Hepatic stellate cell (primary cell): ENCODE measurements around the gene AGTRAP.

Experiments used
- DNase-seq: peaks from one replicate; pipeline ENCODE4 v3.0.0; 2011; ENCODE audit warnings: low spot score

The AGTRAP gene

GRCh38 chr1:11764115-11764514 lies 28.2 kb downstream of the AGTRAP start:
- DNase-seq: no peak

DNA sequence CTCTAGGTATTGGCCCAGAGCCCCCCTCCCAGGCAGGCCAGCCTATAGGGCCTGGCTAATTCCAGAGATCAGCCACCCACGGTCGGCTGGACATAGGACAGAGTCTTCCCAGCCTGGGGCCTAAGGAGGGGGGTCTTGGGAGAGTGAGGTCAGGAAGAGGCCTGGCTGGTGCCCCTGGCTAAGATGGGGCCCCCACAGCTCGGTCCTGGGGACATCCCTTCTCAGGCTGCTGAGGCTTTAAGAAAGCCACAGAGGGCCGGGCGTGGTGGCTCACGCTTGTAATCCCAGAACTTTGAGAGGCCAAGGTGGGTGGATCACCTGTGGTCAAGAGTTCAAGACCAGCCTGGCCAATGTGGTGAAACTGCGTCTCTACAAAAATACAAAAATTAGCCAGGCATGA lies 28.6 kb downstream of the AGTRAP start:
- DNase-seq: no peak

DNA sequence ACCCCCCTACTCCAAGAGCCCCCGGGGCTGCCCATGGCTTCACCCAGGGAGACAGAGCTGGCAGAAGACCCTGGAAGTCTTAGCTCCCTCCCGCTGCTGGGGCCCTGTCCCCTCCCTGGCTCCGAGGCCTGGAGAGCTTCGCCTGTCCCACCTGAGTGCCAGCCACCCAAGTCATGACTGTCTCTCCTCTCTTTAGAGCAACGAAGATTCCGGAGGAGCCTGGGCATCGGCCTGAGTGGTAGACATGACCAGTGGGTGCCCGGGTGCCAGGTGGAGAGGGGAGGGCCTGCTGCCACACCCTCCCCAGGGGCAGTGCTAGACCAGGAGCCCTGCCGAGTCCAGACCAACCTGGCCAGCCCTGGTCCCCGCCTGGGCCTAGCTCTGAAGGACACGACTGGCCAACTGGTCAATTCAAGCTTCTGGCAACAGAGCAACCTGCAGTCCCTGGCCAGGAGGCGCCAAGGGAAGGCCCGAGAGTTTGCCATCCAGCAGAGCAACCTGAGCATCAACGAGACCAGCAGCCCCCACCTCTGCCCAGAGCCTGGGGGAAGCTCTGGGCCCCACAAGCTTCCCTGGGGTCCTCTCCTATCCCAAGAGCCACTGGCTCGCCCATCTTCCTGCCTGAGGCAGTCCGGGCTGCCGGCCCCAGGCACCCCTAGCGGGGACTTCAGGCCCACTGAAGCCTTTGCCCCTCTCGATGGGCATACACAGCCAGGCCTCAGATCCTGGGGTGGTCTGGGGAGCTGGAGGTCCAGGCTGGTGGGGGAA lies 29.9 kb downstream of the AGTRAP start:
- no peak for DNase-seq

- DNase-seq: no peak
Observed at GRCh38 chr1:11766429-11766776, 30.5 kb downstream of the AGTRAP start.

DNA sequence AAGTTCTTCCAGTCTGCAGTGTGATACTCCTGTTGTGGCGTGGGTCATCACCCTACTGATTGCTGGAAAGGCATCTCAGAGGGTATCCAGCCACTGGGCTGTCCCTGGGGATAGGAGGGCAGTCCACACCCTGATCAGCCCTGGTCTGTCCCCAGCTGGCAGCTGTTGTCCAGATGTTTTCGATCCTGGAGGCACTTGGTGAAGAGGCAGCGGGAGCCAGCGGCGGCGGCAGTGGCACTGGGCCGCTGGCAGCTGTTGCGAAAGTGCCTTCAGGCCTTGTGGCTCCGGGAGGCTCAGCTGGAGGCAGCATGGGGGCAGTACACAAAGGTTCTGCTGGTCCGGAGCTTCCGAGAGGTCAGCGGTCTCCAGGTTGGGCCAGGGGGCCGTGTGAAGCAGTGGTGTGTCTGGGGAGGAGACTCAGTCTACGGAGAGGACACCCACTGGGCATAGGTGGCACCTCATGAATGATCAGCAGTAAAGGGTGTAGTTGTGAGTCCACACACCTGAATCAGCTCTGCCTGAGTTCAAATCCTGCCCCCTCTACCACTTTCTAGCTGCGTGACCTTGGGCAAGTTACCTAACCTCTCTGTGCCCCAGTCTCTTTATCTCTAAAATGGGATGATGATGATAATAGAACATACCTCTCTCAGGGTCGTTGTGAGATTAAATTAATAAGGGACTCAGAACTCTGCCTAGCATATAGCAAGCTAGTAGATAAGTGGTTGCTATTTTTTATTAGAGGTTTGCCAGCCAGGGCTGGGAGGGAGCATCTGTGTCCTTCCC lies 32.2 kb downstream of the AGTRAP start:
- no peak for DNase-seq

DNA sequence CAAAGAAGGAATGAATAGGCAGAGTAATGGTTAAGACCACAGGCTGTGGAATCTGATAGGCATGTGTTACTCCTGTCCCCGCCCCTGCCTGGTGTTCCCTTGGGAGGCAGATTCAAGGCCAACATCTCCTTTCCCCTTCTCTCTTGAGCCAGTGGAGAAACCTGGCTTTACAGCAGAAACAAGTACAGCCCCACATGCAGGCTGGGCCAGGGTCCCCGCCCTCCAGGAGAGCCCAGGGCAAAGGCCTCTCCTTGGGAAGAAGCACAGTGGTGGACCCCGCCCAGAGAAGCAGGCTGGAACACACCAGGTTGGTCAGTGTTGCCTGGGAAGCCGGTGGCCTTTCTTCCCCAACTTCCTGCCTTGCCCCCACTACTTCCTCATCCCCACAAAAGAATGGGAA lies 32.9 kb downstream of the AGTRAP start:
- peak; percentile 54 for DNase-seq

- no peak for DNase-seq
Observed at GRCh38 chr1:11769274-11769673, 33.3 kb downstream of the AGTRAP start.

GRCh38 chr1:11770011-11770410 lies 34.1 kb downstream of the AGTRAP start:
- no peak for DNase-seq

DNA sequence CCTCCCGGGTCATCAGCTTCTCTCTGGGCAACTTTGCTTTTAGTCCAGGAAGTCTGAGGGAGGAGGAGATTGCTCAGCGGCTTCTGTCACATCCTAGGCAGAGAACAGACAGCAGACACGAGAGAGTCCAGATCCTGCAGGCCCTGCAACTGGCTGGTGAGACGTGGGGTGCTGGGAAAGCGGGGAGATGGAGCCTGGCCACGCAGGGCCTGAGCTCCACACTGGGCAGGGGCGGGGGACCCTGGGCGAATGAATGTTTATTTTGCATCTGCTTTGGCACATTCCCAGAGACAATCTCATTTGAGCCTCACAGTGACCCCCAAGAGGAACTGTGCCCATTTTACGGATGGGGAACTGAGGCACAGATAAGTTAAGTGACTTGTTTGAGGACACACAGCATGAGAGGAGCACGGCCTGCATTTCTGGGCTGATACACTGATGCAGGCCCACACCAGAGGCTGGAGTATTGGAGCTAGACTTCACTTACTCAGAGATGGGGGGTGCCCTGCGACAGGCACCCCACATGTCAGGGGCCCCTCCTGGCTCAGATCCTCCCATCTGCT lies 35.6 kb downstream of the AGTRAP start:
- no peak for DNase-seq

- no peak for DNase-seq
Observed at GRCh38 chr1:11772458-11772857, 36.5 kb downstream of the AGTRAP start.

- DNase-seq: no peak
Observed at GRCh38 chr1:11774753-11775152, 38.8 kb downstream of the AGTRAP start.

DNA sequence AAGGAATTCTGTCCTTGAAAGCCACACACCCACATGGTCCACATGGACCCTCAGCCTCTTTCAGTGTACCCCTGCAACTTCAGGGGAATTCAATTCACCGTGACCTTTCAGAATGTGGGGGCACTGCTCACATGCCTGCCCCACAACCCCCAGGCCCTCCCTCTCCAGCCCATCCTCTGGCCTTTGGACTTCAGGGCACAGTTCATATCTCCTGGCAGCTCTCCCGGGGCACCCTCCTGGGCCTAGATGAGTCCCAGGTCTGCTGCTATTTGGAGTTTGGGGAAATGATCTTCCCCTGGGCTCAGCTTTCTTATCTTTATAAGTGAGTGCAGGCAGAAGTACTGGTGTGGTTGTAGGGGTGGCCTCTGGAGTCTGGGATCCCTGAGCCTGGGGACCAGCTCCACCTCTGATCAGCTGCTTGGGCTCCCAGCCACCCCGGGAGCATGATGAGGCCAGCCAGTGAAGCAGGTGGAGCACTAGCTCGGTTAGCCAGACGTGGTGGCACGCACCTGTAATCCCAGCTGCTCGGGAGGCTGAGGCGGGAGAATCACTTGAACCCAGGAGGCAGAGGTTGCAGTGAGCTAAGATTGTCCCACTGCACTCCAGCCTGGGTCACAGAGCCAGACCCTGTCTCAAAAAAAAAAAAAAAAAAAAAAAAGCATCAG lies 41.9 kb downstream of the AGTRAP start:
- DNase-seq: no peak

DNA sequence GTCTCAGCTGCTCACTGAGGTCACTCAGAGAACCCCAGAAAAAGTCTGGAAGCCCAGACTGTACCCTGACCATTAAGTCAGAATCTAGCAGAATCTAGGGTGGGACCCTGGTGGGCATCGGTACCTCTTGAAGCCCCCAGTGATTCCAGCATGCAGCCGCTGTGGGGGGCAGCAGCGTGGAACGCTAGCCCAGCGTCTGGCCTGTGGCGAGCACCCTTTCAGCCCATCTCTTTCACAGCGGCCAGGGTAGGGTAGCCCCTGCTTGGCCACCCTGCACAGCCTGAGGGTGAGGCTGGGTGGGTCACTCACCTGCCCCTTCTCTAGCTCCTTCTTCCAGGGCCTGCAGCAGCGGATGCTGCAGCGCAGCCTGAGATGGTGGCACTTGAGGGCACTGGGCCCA lies 42.4 kb downstream of the AGTRAP start:
- no peak for DNase-seq

GRCh38 chr1:11778844-11779623 lies 43.1 kb downstream of the AGTRAP start:
- DNase-seq: no peak

- no peak for DNase-seq
Observed at GRCh38 chr1:11779715-11780379, 43.9 kb downstream of the AGTRAP start.

DNA sequence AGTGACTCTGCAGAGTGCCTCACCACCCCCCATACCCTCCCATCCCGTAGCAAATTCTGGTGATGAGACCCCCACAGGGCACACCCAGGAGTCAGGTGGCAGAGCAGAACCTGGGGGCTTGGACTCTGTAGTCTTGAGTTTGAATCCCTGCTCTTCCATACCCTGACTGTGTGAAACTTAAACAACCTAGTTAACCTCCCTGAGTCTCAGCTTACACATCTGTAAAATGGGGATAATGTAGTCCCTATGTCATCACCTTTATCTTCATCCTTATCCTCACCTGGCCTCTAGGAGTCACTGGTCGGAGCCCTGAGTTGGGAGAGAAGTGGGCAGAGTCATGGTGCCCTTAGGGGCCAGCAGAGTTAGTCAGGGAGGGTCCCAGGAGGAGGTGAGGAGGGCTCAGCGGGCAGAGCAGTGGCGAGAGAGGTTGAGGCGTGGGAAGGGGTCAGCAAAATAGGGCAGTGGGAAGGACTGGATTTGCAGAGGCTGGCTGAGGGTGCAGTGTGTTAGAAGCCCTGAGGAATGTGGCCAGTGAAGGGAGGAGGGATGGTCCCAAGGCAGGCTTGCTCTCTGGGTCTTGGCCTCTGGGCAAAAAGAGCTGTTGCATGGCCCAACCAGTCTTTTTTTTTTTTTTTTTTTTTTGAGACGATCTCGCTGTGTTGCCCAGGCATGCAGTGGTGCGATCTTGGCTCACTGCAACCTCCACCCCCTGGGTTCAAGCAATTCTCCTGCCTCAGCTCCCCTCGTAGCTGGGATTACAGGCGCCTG lies 44.6 kb downstream of the AGTRAP start:
- no peak for DNase-seq

DNA sequence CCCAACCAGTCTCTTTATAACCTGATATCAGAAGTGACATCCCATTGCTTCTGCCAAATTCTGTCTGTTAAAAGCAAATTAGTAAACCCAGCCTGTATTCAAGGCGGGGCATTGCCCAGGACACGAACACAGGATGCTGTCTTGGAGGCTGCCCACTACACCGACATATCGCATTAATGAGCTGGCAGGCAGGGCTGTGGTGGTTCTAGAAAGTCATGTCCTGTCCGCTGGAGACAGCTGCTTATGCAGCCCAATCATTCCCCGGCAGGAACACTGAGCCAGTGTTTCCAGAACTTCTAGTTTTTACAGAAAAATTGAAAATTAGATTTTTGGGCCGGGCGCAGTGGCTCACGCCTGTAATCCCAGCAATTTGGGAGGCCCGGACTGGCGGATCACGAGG lies 45.4 kb downstream of the AGTRAP start:
- DNase-seq: no peak

GRCh38 chr1:11782127-11782708 lies 46.3 kb downstream of the AGTRAP start:
- DNase-seq: no peak

GRCh38 chr1:11783556-11783955 lies 47.6 kb downstream of the AGTRAP start:
- DNase-seq: no peak

- no peak for DNase-seq
Observed at GRCh38 chr1:11784256-11784992, 48.5 kb downstream of the AGTRAP start.
